GM23338 (cell line): Measurements from ENCODE around the gene STARD13. TPM values are rescaled to one million over a fixed set of nuclear protein-coding genes. Genes with fewer than 3 reads are reported as not detected.

Experiments used
- ATAC-seq: fragments of 200-7000 bp; cut with Tn5 transposase; 3 replicates; pipeline ENCODE4 v1.9.1; 2020
- DNase-seq: peaks from one replicate; pipeline ENCODE4 v3.0.0-alpha.2; 2015; ENCODE audit warnings: low spot score
- H2AFZ ChIP-seq: fragments of 200-600 bp; sonication (generic); 2 replicates; pipeline ENCODE4 v1.8.0; 2016; ENCODE audit warnings: antibody characterized with exemption, mild to moderate bottlenecking, moderate library complexity
- H3F3A ChIP-seq: fragments of 200-600 bp; sonication (generic); replicated peaks from 2 replicates; pipeline ENCODE4 v1.8.0; 2017; ENCODE audit warnings: antibody characterized with exemption, mixed run types, low read depth
- H3K27ac ChIP-seq: fragments of 200-600 bp; sonication (generic); 2 replicates; pipeline ENCODE4 v1.6.1; 2016; ENCODE audit warnings: low read depth
- H3K27me3 ChIP-seq: fragments of 200-600 bp; sonication (generic); 2 replicates; pipeline ENCODE4 v1.8.0; 2016; ENCODE audit warnings: mild to moderate bottlenecking, mixed run types, moderate library complexity; ENCODE audit not compliant: insufficient read depth
- H3K36me3 ChIP-seq: fragments of 200-600 bp; sonication (generic); 2 replicates; pipeline ENCODE4 v1.8.0; 2016; ENCODE audit warnings: mild to moderate bottlenecking; ENCODE audit not compliant: insufficient read depth
- H3K4me1 ChIP-seq: fragments of 200-600 bp; sonication (generic); 2 replicates; pipeline ENCODE4 v1.8.0; 2016; ENCODE audit warnings: mild to moderate bottlenecking, moderate library complexity; ENCODE audit not compliant: insufficient read depth
- H3K4me2 ChIP-seq: fragments of 200-600 bp; sonication (generic); 2 replicates; pipeline ENCODE4 v1.7.1; 2017; ENCODE audit warnings: mixed run types
- H3K4me3 ChIP-seq: fragments of 200-600 bp; sonication (generic); 2 replicates; pipeline ENCODE4 v1.6.1; 2016; ENCODE audit warnings: mixed run types
- H3K79me2 ChIP-seq: fragments of 200-600 bp; sonication (generic); replicated peaks from 2 replicates; pipeline ENCODE4 v1.8.0; 2017; ENCODE audit warnings: mild to moderate bottlenecking; ENCODE audit not compliant: insufficient read depth
- H3K9me2 ChIP-seq: fragments of 200-600 bp; sonication (generic); 2 replicates; pipeline ENCODE4 v1.8.0; 2017; ENCODE audit not compliant: insufficient read depth
- H4K20me1 ChIP-seq: fragments of 200-600 bp; sonication (generic); replicated peaks from 2 replicates; pipeline ENCODE4 v1.8.0; 2017; ENCODE audit warnings: mild to moderate bottlenecking; ENCODE audit not compliant: insufficient read depth
- H3K27ac Mint-ChIP-seq: 2 replicates; pipeline ENCODE4 v1.8.0; 2020; ENCODE audit warnings: inconsistent platforms, mild to moderate bottlenecking, moderate library complexity, mixed read lengths
- H3K27me3 Mint-ChIP-seq: 3 replicates; pipeline ENCODE4 v1.8.0; 2022; ENCODE audit warnings: low read depth, mild to moderate bottlenecking, moderate library complexity, mixed read lengths, inconsistent platforms; ENCODE audit not compliant: insufficient read depth, poor library complexity
- H3K36me3 Mint-ChIP-seq: 3 replicates; pipeline ENCODE4 v1.8.0; 2021; ENCODE audit warnings: low read depth, mild to moderate bottlenecking, inconsistent platforms, moderate library complexity, mixed read lengths
- H3K4me1 Mint-ChIP-seq: 3 replicates; pipeline ENCODE4 v1.8.0; 2020; ENCODE audit warnings: mild to moderate bottlenecking, inconsistent platforms, mixed read lengths
- H3K4me3 Mint-ChIP-seq: 3 replicates; pipeline ENCODE4 v1.8.0; 2021; ENCODE audit warnings: moderate library complexity, mild to moderate bottlenecking, inconsistent platforms, mixed read lengths
- H3K9me3 Mint-ChIP-seq: 3 replicates; pipeline ENCODE4 v1.8.0; 2020; ENCODE audit warnings: moderate library complexity, mild to moderate bottlenecking, inconsistent platforms, mixed read lengths
- CREB1 ChIP-seq: fragments of 250-450 bp; sonication (Bioruptor Pico); IDR thresholded peaks from 2 replicates; pipeline ENCODE4 v1.5.0; 2020; ENCODE audit warnings: low read depth, mild to moderate bottlenecking, moderate library complexity
- ETS1 ChIP-seq: IDR thresholded peaks from 2 replicates; pipeline ENCODE4 v1.6.1; 2016; ENCODE audit warnings: antibody characterized with exemption
- EZH2phosphoT487 ChIP-seq: fragments of 200-600 bp; sonication (generic); IDR thresholded peaks from one replicate; pipeline ENCODE4 v1.8.1; 2018; ENCODE audit warnings: antibody characterized with exemption; ENCODE audit not compliant: unreplicated experiment
- REST ChIP-seq: IDR thresholded peaks from one replicate; pipeline ENCODE4 v1.6.1; 2018; ENCODE audit warnings: antibody characterized with exemption; ENCODE audit not compliant: unreplicated experiment
- STAT1 ChIP-seq: IDR thresholded peaks from one replicate; pipeline ENCODE4 v1.6.1; 2016; ENCODE audit warnings: antibody characterized with exemption; ENCODE audit not compliant: unreplicated experiment
- ZNF114 ChIP-seq: fragments of 250-450 bp; sonication (Bioruptor Pico); IDR thresholded peaks from 2 replicates; pipeline ENCODE4 v1.5.0; 2020; ENCODE audit warnings: mild to moderate bottlenecking, moderate library complexity
- ZNF331 ChIP-seq: fragments of 250-450 bp; sonication (Bioruptor Pico); IDR thresholded peaks from 2 replicates; pipeline ENCODE4 v1.5.0; 2020; ENCODE audit warnings: low read depth, mild to moderate bottlenecking, moderate library complexity
- ZNF462 ChIP-seq: fragments of 250-450 bp; sonication (Bioruptor Pico); IDR thresholded peaks from 2 replicates; pipeline ENCODE4 v1.5.0; 2020; ENCODE audit warnings: mild to moderate bottlenecking, moderate library complexity
- polyA plus RNA-seq: library from polyadenylated mRNA; unstranded; fragments of >200 nt; fragmentation: Nextera tagmentation; extraction: Ambion mirVana; gene quantifications from 2 replicates; pipeline ENCODE4 v1.2.1, GENCODE V29; 2016
- total RNA-seq: library from RNA; depleted of rRNA; stranded (reverse); fragments of >200 nt; shearing (Covaris generic); gene quantifications from 2 replicates; pipeline ENCODE4 v1.2.3, GENCODE V29; 2014

STARD13 gene
- total and polyA plus RNA-seq, 2 experiments from 2014 or later: 3.2 to 5.2 TPM

- Mint-ChIP-seq H3K4me3 (no peak overlapping the region), H3K36me3 (no peaks in the 10 kb centered on the region), H3K4me1 (peaks cover 36% of the 10 kb centered on the region), H3K27ac (no peak overlapping the region), H3K9me3 (no peaks in the 10 kb centered on the region), H3K27me3 (no peaks in the 10 kb centered on the region)
- DNase-seq: no peak
- H4K20me1 ChIP-seq: no peaks in the 10 kb centered on the region
- no peaks in the 10 kb centered on the region for H3K36me3 ChIP-seq
- no peak overlapping the region for H3K4me3 ChIP-seq
- H2AFZ ChIP-seq: no peak overlapping the region
- H3K4me2 ChIP-seq: no peak overlapping the region
- ATAC-seq: no peak
- no peak overlapping the region for H3K27ac ChIP-seq
- no peak for TF ChIP-seq ETS1
- TF ChIP-seq ZNF331: no peak
- no peak for TF ChIP-seq REST
- TF ChIP-seq EZH2phosphoT487: no peak
- no peak for TF ChIP-seq CREB1
- no peak for TF ChIP-seq ZNF462 (CRISPR knock-in tag)
- no peak for TF ChIP-seq STAT1
- no peak for TF ChIP-seq ZNF114 (CRISPR knock-in tag)
- H3K79me2 ChIP-seq: no peaks in the 10 kb centered on the region
- H3K4me1 ChIP-seq: peaks cover 13% of the 10 kb centered on the region
- no peaks in the 10 kb centered on the region for H3K9me2 ChIP-seq
- no peaks in the 10 kb centered on the region for H3F3A ChIP-seq
- no peaks in the 10 kb centered on the region for H3K27me3 ChIP-seq
These were observed 19.9 kb downstream of the STARD13 start for GRCh38 chr13:33265607-33266006.
